Measurements from ENCODE around the gene FUBP1. TPM values are rescaled to one million over a fixed set of nuclear protein-coding genes. Genes with fewer than 3 reads are reported as not detected.

Gene FUBP1
- total and polyA plus RNA-seq, 2 donors (not counting 1 experiment from before 2014, with no cell fraction given) = 95.8 to 249 TPM

GRCh38 chr1:77986810-77987209 lies 7.9 kb upstream of the FUBP1 start:
- ChIA-PET POLR2A (no interaction called here), CTCF (no interaction called here)
- Mint-ChIP-seq H3K4me3 (no peak overlapping the region), H3K4me1 (peaks cover 12% of the 10 kb centered on the region), H3K9me3 (ENCODE audit: insufficient read depth) (no peaks in the 10 kb centered on the region), H3K27ac (no peak overlapping the region), H3K27me3 (no peaks in the 10 kb centered on the region)
- H3K9me3 ChIP-seq (ENCODE audit: control extremely low read depth in 1 of 3, control insufficient read depth in 2 of 3, insufficient read depth in 1 of 3, low read length in 2 of 3) = no peaks in the 10 kb centered on the region
- no peak overlapping the region for H3K4me2 ChIP-seq (replicated peaks; ENCODE audit: low read depth, low read length, poor library complexity, severe bottlenecking)
- no peak overlapping the region for H2AFZ ChIP-seq (ENCODE audit: insufficient read depth, low read depth, low read length, poor library complexity, severe bottlenecking)
- H3K27ac ChIP-seq (ENCODE audit: low read length in 2 of 2) = no peak overlapping the region
- peaks cover 40% of the 10 kb centered on the region for H3K79me2 ChIP-seq (ENCODE audit: control insufficient read depth, insufficient read depth, low read length)
- TF ChIP-seq, protein P1, sequence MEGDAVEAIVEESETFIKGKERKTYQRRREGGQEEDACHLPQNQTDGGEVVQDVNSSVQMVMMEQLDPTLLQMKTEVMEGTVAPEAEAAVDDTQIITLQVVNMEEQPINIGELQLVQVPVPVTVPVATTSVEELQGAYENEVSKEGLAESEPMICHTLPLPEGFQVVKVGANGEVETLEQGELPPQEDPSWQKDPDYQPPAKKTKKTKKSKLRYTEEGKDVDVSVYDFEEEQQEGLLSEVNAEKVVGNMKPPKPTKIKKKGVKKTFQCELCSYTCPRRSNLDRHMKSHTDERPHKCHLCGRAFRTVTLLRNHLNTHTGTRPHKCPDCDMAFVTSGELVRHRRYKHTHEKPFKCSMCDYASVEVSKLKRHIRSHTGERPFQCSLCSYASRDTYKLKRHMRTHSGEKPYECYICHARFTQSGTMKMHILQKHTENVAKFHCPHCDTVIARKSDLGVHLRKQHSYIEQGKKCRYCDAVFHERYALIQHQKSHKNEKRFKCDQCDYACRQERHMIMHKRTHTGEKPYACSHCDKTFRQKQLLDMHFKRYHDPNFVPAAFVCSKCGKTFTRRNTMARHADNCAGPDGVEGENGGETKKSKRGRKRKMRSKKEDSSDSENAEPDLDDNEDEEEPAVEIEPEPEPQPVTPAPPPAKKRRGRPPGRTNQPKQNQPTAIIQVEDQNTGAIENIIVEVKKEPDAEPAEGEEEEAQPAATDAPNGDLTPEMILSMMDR (IDR thresholded peaks at IDR 0.05) = no peak
- no peak for TF ChIP-seq EZH2 (IDR thresholded peaks at IDR 0.05; ENCODE audit: borderline replicate concordance, insufficient read depth, low read depth, low read length, poor library complexity, severe bottlenecking)
- intact Hi-C loops (cut with micrococcal nuclease) = no loop called here
- no peaks in the 10 kb centered on the region for H3K4me1 ChIP-seq (ENCODE audit: control insufficient read depth in 2 of 2, insufficient read depth in 2 of 2, low read length in 2 of 2)
- ATAC-seq (ENCODE audit: low read depth) (no peak), DNase-seq (no peak)
- no peaks in the 10 kb centered on the region for H4K20me1 ChIP-seq (ENCODE audit: control insufficient read depth, insufficient read depth, low read length, poor library complexity, severe bottlenecking)
- H3K9ac ChIP-seq (ENCODE audit: low read length) = no peak overlapping the region
- peaks cover 2 to 5% of the 10 kb centered on the region in 2 experiments for H3K36me3 ChIP-seq (replicated peaks in 1 of 2; ENCODE audit: control extremely low read depth in 1 of 2, control insufficient read depth in 1 of 2, extremely low read depth in 1 of 2, insufficient read depth in 2 of 2, low read length in 1 of 2)
- no peak overlapping the region for H3K4me3 ChIP-seq (ENCODE audit: control extremely low read depth in 1 of 5, extremely low read depth in 1 of 5, insufficient read depth in 1 of 5, low read depth in 2 of 5, low read length in 4 of 5)
- H3K27me3 ChIP-seq (replicated peaks in 1 of 4; ENCODE audit: control extremely low read depth in 1 of 4, control insufficient read depth in 3 of 4, insufficient read depth in 4 of 4, low read length in 3 of 4) = no peaks in the 10 kb centered on the region

GRCh38 chr1:77984629-77985028 lies 5.8 kb upstream of the FUBP1 start:
- no peak overlapping the region for H3K27ac Mint-ChIP-seq
- Histone ChIP-seq H3K4me1 (ENCODE audit: control insufficient read depth in 2 of 2, insufficient read depth in 2 of 2, low read length in 2 of 2) (peaks cover 9 to 11% of the 10 kb centered on the region in 2 donors), H2AFZ (ENCODE audit: insufficient read depth, low read depth, low read length, poor library complexity, severe bottlenecking) (no peak overlapping the region), H3K9ac (ENCODE audit: low read length) (no peak overlapping the region), H3K4me2 (replicated peaks; ENCODE audit: low read depth, low read length, poor library complexity, severe bottlenecking) (no peak overlapping the region), H3K79me2 (ENCODE audit: control insufficient read depth, insufficient read depth, low read length) (peaks cover 53% of the 10 kb centered on the region), H4K20me1 (ENCODE audit: control insufficient read depth, insufficient read depth, low read length, poor library complexity, severe bottlenecking) (no peaks in the 10 kb centered on the region), H3K9me3 (ENCODE audit: control extremely low read depth in 1 of 3, control insufficient read depth in 2 of 3, insufficient read depth in 1 of 3, low read length in 2 of 3) (no peaks in the 10 kb centered on the region), H3K36me3 (replicated peaks in 1 of 2; ENCODE audit: control extremely low read depth in 1 of 2, control insufficient read depth in 1 of 2, extremely low read depth in 1 of 2, insufficient read depth in 2 of 2, low read length in 1 of 2) (peaks cover 2 to 5% of the 10 kb centered on the region in 2 experiments), H3K4me3 (ENCODE audit: control extremely low read depth in 1 of 5, extremely low read depth in 1 of 5, insufficient read depth in 1 of 5, low read depth in 2 of 5, low read length in 4 of 5) (no peak overlapping the region), H3K27me3 (replicated peaks in 1 of 4; ENCODE audit: control extremely low read depth in 1 of 4, control insufficient read depth in 3 of 4, insufficient read depth in 4 of 4, low read length in 3 of 4) (no peaks in the 10 kb centered on the region), H3K27ac (ENCODE audit: low read length in 2 of 2) (no peak overlapping the region)
- WGBS (ENCODE audit: insufficient coverage) = no CpG with 5 or more reads among the region's 4 CpGs
- DNase-seq (no peak), ATAC-seq (ENCODE audit: low read depth) (no peak)
- CTCF ChIA-PET = interaction anchor here (2.3 kb wide), 1 partner anchor 10 kb away, joined by 6 read pairs; no protein-coding TSS in a partner anchor
- H3K27me3 Mint-ChIP-seq = no peaks in the 10 kb centered on the region
- TF ChIP-seq EZH2 (IDR thresholded peaks at IDR 0.05; ENCODE audit: borderline replicate concordance, insufficient read depth, low read depth, low read length, poor library complexity, severe bottlenecking) = no peak
- TF ChIP-seq, protein P1 (IDR thresholded peaks at IDR 0.05) = no peak
- H3K4me3 Mint-ChIP-seq = no peak overlapping the region
- no peaks in the 10 kb centered on the region for H3K9me3 Mint-ChIP-seq (ENCODE audit: insufficient read depth)
- intact Hi-C loops (cut with micrococcal nuclease) = no loop called here
- H3K4me1 Mint-ChIP-seq = peaks cover 20% of the 10 kb centered on the region
- POLR2A ChIA-PET = no interaction called here
